ENCODE measurements around the gene ANKRD31. TPM values are rescaled to one million over a fixed set of nuclear protein-coding genes. Genes with fewer than 3 reads are reported as not detected.

ANKRD31 gene
- total RNA-seq, 1 donor from 2014 or later, result 0.53 TPM

DNA sequence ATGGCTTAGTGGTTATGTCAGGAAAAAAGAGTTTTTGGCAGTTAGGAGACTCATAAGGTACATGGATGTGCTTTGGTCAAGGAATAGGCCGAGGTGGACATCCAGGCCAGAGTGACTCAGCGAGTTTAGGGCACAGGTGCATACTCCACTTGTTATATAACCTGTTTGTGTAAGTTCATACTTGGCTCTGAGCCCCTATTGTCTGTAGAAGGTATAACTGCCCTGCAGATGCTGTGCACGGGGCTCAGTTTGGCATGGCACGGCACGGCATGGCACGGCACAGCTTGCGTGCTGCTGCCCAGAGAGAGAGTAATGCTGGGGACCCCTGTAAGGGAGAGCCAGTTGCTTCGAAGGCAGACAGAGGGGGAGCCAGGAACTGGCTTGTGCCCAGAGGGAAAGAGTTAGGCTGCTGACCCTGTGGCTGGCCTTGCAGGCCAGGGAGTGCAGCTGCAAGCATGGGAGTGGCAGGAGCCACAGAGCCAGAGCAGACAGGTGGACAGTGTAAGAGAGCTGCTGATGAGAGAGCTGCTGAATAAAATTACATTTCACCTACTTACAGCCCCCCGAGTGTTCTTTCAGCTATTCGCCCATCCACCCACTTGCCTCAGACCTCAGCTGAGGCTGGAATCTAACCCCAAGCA is 216.5 kb downstream of the ANKRD31 start:
- intact Hi-C loops (cut with DNase I), result no loop called here
- ATAC-seq (no peak), DNase-seq (ENCODE audit: low spot score) (no peak)

DNA sequence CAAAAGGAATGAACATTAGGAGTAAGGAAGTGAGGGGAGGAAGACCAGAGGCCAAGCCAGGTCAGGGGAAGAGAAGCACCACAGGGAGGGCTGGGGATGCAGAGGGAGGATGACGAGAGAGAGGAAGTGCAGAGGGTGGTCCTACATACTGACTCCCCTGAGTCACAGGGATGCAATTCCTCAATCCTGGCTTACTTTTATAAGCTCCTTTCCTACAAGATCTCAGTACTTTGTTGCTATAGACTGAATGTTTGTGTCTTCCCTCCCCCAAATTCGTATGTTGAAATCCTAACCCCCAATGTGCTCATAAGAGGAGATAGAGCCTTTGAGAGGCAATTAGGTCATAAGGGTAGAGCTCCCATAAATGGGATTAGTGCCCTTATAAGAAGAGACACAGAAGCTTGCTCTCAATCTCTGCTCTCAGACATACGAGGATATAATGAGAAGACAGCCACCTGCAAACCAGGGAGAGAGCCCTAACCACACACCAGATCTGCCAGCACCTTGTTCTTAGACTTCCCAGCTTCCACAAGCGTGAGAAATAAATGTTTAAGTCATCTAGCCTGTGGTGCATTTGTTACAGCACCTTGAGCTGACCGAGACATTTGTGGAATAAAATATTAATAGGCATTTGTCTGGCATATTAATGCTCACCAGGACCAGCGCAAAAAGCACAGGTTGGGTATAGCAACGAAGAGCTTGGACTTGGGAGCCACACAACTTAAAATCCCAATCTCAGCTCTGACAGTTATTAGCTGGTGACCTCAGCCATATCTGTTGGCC is 217.7 kb downstream of the ANKRD31 start:
- DNase-seq (ENCODE audit: low spot score) (no peak), ATAC-seq (no peak)
- intact Hi-C loops (cut with DNase I), result no loop called here

Other genes with a start within 250 kb of the ANKRD31 start
- 1.4 TPM for gene GCNT4, start 184.3 kb downstream of the ANKRD31 start, total RNA-seq
- gene HMGCR, start 100.3 kb upstream of the ANKRD31 start, total RNA-seq, result 73.0 TPM

Measured in sciatic nerve (tissue), 2 donors.